GM23338 (cell line): ENCODE data around the gene MAN1A2.

ENCODE experiments used
- CREB1 ChIP-seq: fragments of 250-450 bp; sonication (Bioruptor Pico); IDR thresholded peaks from 2 replicates; pipeline ENCODE4 v1.5.0; 2020; ENCODE audit warnings: low read depth, mild to moderate bottlenecking, moderate library complexity
- POLR2AphosphoS5 ChIP-seq: IDR thresholded peaks from 2 replicates; pipeline ENCODE4 v1.6.1; 2016; ENCODE audit warnings: antibody characterized with exemption, low read depth
- TF ChIP-seq, protein P1 (sequence below): IDR thresholded peaks from 2 replicates; pipeline ENCODE4 v1.6.1; 2016; ENCODE audit warnings: antibody characterized with exemption
- TF ChIP-seq, protein P2 (sequence below), 2 experiments: fragments of 200-600 bp in 1 of 2; sonication (generic) in 1 of 2; conservative IDR thresholded peaks; 2 replicates each; pipeline versions ENCODE4 v1.5.1 to v1.6.1; 2016 to 2017; ENCODE audit warnings: antibody characterized with exemption in 2 of 2, low read depth in 2 of 2, mild to moderate bottlenecking in 2 of 2, moderate library complexity in 1 of 2

- TF ChIP-seq, protein P1, sequence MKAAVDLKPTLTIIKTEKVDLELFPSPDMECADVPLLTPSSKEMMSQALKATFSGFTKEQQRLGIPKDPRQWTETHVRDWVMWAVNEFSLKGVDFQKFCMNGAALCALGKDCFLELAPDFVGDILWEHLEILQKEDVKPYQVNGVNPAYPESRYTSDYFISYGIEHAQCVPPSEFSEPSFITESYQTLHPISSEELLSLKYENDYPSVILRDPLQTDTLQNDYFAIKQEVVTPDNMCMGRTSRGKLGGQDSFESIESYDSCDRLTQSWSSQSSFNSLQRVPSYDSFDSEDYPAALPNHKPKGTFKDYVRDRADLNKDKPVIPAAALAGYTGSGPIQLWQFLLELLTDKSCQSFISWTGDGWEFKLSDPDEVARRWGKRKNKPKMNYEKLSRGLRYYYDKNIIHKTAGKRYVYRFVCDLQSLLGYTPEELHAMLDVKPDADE, result no peak
- TF ChIP-seq, protein P2, sequence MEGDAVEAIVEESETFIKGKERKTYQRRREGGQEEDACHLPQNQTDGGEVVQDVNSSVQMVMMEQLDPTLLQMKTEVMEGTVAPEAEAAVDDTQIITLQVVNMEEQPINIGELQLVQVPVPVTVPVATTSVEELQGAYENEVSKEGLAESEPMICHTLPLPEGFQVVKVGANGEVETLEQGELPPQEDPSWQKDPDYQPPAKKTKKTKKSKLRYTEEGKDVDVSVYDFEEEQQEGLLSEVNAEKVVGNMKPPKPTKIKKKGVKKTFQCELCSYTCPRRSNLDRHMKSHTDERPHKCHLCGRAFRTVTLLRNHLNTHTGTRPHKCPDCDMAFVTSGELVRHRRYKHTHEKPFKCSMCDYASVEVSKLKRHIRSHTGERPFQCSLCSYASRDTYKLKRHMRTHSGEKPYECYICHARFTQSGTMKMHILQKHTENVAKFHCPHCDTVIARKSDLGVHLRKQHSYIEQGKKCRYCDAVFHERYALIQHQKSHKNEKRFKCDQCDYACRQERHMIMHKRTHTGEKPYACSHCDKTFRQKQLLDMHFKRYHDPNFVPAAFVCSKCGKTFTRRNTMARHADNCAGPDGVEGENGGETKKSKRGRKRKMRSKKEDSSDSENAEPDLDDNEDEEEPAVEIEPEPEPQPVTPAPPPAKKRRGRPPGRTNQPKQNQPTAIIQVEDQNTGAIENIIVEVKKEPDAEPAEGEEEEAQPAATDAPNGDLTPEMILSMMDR (conservative IDR thresholded peaks at IDR 0.05; ENCODE audit: low read depth in 2 of 2), result no peak
- TF ChIP-seq POLR2AphosphoS5 (no peak), CREB1 (CRISPR knock-in tag) (no peak)
Observed at GRCh38 chr1:117567435-117567834, 200.2 kb downstream of the MAN1A2 start.
